Hepatocyte (in vitro differentiated cells): ENCODE results near the gene PI4KB. TPM values are rescaled to one million over a fixed set of nuclear protein-coding genes. Genes with fewer than 3 reads are reported as not detected.

ENCODE experiments used
- DNase-seq: peaks from one replicate; pipeline ENCODE4 v3.0.0-alpha.2; 2016; ENCODE audit warnings: low spot score
- H2AFZ ChIP-seq: fragments of 200-600 bp; sonication (generic); 2 replicates; pipeline ENCODE4 v1.6.0; 2016; ENCODE audit warnings: antibody characterized with exemption, mild to moderate bottlenecking
- H3K27ac ChIP-seq: fragments of 200-600 bp; sonication (generic); 2 replicates; pipeline ENCODE4 v1.5.1; 2016; ENCODE audit warnings: mild to moderate bottlenecking
- H3K27me3 ChIP-seq: fragments of 200-600 bp; sonication (generic); 2 replicates; pipeline ENCODE4 v1.6.1; 2016
- H3K36me3 ChIP-seq: fragments of 200-600 bp; sonication (generic); replicated peaks from 2 replicates; pipeline ENCODE4 v1.5.1; 2016; ENCODE audit warnings: low read depth; ENCODE audit not compliant: insufficient read depth
- H3K4me1 ChIP-seq: fragments of 200-600 bp; sonication (generic); 2 replicates; pipeline ENCODE4 v1.5.1; 2016; ENCODE audit warnings: mild to moderate bottlenecking, moderate library complexity; ENCODE audit not compliant: insufficient read depth
- H3K4me2 ChIP-seq: fragments of 200-600 bp; sonication (generic); 2 replicates; pipeline ENCODE4 v1.6.0; 2016
- H3K4me3 ChIP-seq: fragments of 200-600 bp; sonication (generic); 2 replicates; pipeline ENCODE4 v1.5.1; 2016; ENCODE audit warnings: mild to moderate bottlenecking
- H3K79me2 ChIP-seq: fragments of 200-600 bp; sonication (generic); 2 replicates; pipeline ENCODE4 v1.6.0; 2017; ENCODE audit warnings: mild to moderate bottlenecking
- H3K9me2 ChIP-seq: fragments of 200-600 bp; sonication (generic); replicated peaks from 2 replicates; pipeline ENCODE4 v1.6.0; 2017; ENCODE audit warnings: mild to moderate bottlenecking; ENCODE audit not compliant: insufficient read depth
- H3K9me3 ChIP-seq: fragments of 200-600 bp; sonication (generic); 2 replicates; pipeline ENCODE4 v1.5.1; 2016; ENCODE audit warnings: low read depth, mild to moderate bottlenecking
- H4K20me1 ChIP-seq: fragments of 200-600 bp; sonication (generic); 2 replicates; pipeline ENCODE4 v1.6.0; 2016; ENCODE audit warnings: mild to moderate bottlenecking; ENCODE audit not compliant: insufficient read depth, poor library complexity, severe bottlenecking
- EZH2 ChIP-seq: fragments of 200-600 bp; sonication (generic); IDR thresholded peaks from 2 replicates; pipeline ENCODE4 v1.6.1; 2016; ENCODE audit warnings: antibody characterized with exemption, mild to moderate bottlenecking, borderline replicate concordance
- EZH2phosphoT487 ChIP-seq: fragments of 200-600 bp; sonication (generic); IDR thresholded peaks from one replicate; pipeline ENCODE4 v1.6.1; 2018; ENCODE audit warnings: antibody characterized with exemption, mild to moderate bottlenecking, low read depth, moderate library complexity; ENCODE audit not compliant: unreplicated experiment, severe bottlenecking
- WGBS: methylation state at CpG from one replicate; pipeline ENCODE4 v1.1.6; 2016; ENCODE audit warnings: low lambda C conversion rate; ENCODE audit errors: missing lambda C conversion rate; 5-methylcytosine and 5-hydroxymethylcytosine counted together
- polyA plus RNA-seq: library from polyadenylated mRNA; unstranded; fragments of >200 nt; fragmentation: Nextera tagmentation; extraction: Ambion mirVana; gene quantifications from 2 replicates; pipeline ENCODE4 v1.2.1, GENCODE V29; 2016
- small RNA-seq: library from RNA; depleted of rRNA; stranded (forward); fragments of <200 nt; gene quantifications from one replicate; pipeline ENCODE3, GENCODE V24; 2014
- total RNA-seq: library from RNA; depleted of rRNA; stranded (reverse); fragments of >200 nt; gene quantifications from 2 replicates; pipeline ENCODE4 v1.2.3, GENCODE V29; 2014
- TF ChIP-seq, protein P1 (sequence below): fragments of 200-600 bp; sonication (generic); IDR thresholded peaks from 2 replicates; pipeline ENCODE4 v1.5.1; 2016; ENCODE audit warnings: antibody characterized with exemption, mild to moderate bottlenecking; ENCODE audit not compliant: poor library complexity

The PI4KB gene
- total and polyA plus RNA-seq, 2 experiments from 2014 or later: 49.9 to 55.1 TPM

DNA sequence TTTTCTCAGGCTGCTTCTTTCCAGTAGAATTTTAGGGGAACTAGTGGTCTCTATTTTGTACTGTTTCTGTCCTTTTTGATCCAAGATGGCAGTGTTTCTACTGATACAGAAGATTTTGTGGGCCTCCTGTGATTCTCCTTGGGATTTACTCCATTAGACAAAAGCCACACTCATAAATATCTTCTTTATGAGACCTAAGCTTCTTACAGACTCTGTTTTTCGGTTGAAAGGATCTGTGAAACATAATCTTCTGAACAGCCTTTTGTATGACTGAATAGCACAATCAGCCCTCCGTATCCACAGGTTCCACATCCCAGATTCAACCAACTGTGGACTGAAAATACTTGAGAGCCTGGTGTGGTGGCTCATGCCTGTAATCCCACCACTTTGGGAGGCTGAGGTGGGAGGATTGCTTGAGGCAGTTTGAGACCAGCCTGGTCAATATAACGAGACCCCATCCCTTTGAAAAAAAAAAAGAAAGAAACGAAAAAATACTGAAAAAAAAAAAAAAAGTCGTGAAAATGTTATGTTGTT is 83.5 kb downstream of the PI4KB start:
- Histone ChIP-seq H3K36me3 (no peaks in the 10 kb centered on the region), H4K20me1 (no peaks in the 10 kb centered on the region), H3K9me3 (no peaks in the 10 kb centered on the region), H3K79me2 (no peaks in the 10 kb centered on the region), H3K9me2 (no peaks in the 10 kb centered on the region), H2AFZ (no peak overlapping the region), H3K4me2 (no peak overlapping the region), H3K27me3 (no peaks in the 10 kb centered on the region), H3K27ac (no peak overlapping the region), H3K4me3 (no peak overlapping the region), H3K4me1 (no peaks in the 10 kb centered on the region)
- 87% methylated on average over 5 of the region's 5 CpGs for WGBS
- TF ChIP-seq EZH2phosphoT487 (no peak), EZH2 (no peak)
- TF ChIP-seq, protein P1, sequence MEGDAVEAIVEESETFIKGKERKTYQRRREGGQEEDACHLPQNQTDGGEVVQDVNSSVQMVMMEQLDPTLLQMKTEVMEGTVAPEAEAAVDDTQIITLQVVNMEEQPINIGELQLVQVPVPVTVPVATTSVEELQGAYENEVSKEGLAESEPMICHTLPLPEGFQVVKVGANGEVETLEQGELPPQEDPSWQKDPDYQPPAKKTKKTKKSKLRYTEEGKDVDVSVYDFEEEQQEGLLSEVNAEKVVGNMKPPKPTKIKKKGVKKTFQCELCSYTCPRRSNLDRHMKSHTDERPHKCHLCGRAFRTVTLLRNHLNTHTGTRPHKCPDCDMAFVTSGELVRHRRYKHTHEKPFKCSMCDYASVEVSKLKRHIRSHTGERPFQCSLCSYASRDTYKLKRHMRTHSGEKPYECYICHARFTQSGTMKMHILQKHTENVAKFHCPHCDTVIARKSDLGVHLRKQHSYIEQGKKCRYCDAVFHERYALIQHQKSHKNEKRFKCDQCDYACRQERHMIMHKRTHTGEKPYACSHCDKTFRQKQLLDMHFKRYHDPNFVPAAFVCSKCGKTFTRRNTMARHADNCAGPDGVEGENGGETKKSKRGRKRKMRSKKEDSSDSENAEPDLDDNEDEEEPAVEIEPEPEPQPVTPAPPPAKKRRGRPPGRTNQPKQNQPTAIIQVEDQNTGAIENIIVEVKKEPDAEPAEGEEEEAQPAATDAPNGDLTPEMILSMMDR: no peak
- no peak for DNase-seq

DNA sequence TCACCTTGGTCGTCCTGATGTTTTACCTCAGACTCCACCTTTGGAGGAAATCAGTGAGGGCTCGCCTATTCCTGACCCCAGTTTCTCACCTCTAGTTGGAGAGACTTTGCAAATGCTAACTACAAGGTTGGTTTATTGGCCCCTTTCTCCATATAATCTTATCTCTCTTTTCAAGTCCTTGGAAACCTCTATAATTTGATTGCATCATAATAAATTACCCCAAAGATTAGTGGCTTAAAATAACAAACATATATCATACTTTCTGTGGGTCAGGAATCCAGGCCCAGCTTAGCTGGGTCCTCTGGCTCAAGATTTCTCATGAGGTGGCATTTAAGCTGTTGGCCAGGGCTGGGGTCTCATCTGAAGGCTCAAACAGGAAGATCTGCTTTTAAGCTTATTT is 84.8 kb downstream of the PI4KB start:
- Histone ChIP-seq H3K36me3 (no peaks in the 10 kb centered on the region), H3K9me3 (no peaks in the 10 kb centered on the region), H3K4me2 (no peak overlapping the region), H3K27me3 (no peaks in the 10 kb centered on the region), H3K4me1 (no peaks in the 10 kb centered on the region), H2AFZ (no peak overlapping the region), H3K27ac (no peak overlapping the region), H3K9me2 (no peaks in the 10 kb centered on the region), H4K20me1 (no peaks in the 10 kb centered on the region), H3K79me2 (peaks cover 3% of the 10 kb centered on the region), H3K4me3 (no peak overlapping the region)
- 98% methylated on average over 2 of the region's 2 CpGs for WGBS
- TF ChIP-seq, protein P1: no peak
- TF ChIP-seq EZH2phosphoT487 (no peak), EZH2 (no peak)
- DNase-seq: no peak

Small RNA genes lying within 50 kb of the gene (small RNA-seq; reads per million reads assigned to genes)
- not detected for gene RN7SL444P

Other genes starting within 250 kb of the PI4KB start
- 6.3 and 41.6 TPM in 2 replicates for gene SEMA6C, start 180.8 kb downstream of the PI4KB start, total RNA-seq
- 13.9 and 25.1 TPM in 2 replicates for gene SEMA6C, start 180.8 kb downstream of the PI4KB start, polyA plus RNA-seq
- 0.64 TPM in 1 of 2 replicates, not detected in the other for gene TNFAIP8L2, start 170.8 kb downstream of the PI4KB start, total RNA-seq
- 0.70 TPM in 1 of 2 replicates, not detected in the other for gene TNFAIP8L2, start 170.8 kb downstream of the PI4KB start, polyA plus RNA-seq
- gene LYSMD1, start 161.5 kb downstream of the PI4KB start, total RNA-seq: 13.0 and 16.2 TPM in 2 replicates
- gene LYSMD1, start 161.5 kb downstream of the PI4KB start, polyA plus RNA-seq: 1.0 and 2.5 TPM in 2 replicates
- gene SCNM1, start 161.3 kb downstream of the PI4KB start, total RNA-seq: 21.5 and 26.4 TPM in 2 replicates
- gene SCNM1, start 161.3 kb downstream of the PI4KB start, polyA plus RNA-seq: 55.4 and 57.5 TPM in 2 replicates
- not detected in 2 replicates for gene TMOD4, start 151.4 kb downstream of the PI4KB start, total RNA-seq
- 0.44 TPM in 1 of 2 replicates, not detected in the other for gene TMOD4, start 151.4 kb downstream of the PI4KB start, polyA plus RNA-seq
- 46.0 and 48.1 TPM in 2 replicates for gene VPS72, start 137.2 kb downstream of the PI4KB start, total RNA-seq
- gene VPS72, start 137.2 kb downstream of the PI4KB start, polyA plus RNA-seq: 52.2 and 53.1 TPM in 2 replicates
- gene PIP5K1A, start 128.9 kb downstream of the PI4KB start, total RNA-seq: 36.0 and 45.7 TPM in 2 replicates
- 17.3 and 27.0 TPM in 2 replicates for gene PIP5K1A, start 128.9 kb downstream of the PI4KB start, polyA plus RNA-seq
- gene PSMD4, start 72.7 kb downstream of the PI4KB start, total RNA-seq: 107 and 119 TPM in 2 replicates
- gene PSMD4, start 72.7 kb downstream of the PI4KB start, polyA plus RNA-seq: 161 and 168 TPM in 2 replicates
- gene ZNF687, start 45.1 kb downstream of the PI4KB start, total RNA-seq: 16.8 and 19.9 TPM in 2 replicates
- 3.6 and 4.3 TPM in 2 replicates for gene ZNF687, start 45.1 kb downstream of the PI4KB start, polyA plus RNA-seq
- 43.0 and 48.8 TPM in 2 replicates for gene RFX5, start 19.8 kb upstream of the PI4KB start, total RNA-seq
- gene RFX5, start 19.8 kb upstream of the PI4KB start, polyA plus RNA-seq: 14.1 and 18.0 TPM in 2 replicates
- gene SELENBP1, start 45.3 kb upstream of the PI4KB start, total RNA-seq: 49.1 and 63.9 TPM in 2 replicates
- 86.4 and 101 TPM in 2 replicates for gene SELENBP1, start 45.3 kb upstream of the PI4KB start, polyA plus RNA-seq
- gene PSMB4, start 72.2 kb upstream of the PI4KB start, total RNA-seq: 240 and 275 TPM in 2 replicates
- 71.4 and 96.3 TPM in 2 replicates for gene PSMB4, start 72.2 kb upstream of the PI4KB start, polyA plus RNA-seq
- gene POGZ, start 132.1 kb upstream of the PI4KB start, total RNA-seq: 36.3 and 37.0 TPM in 2 replicates
- 12.9 and 16.2 TPM in 2 replicates for gene POGZ, start 132.1 kb upstream of the PI4KB start, polyA plus RNA-seq
- gene CGN, start 184.0 kb upstream of the PI4KB start, total RNA-seq: 58.2 and 66.4 TPM in 2 replicates
- gene CGN, start 184.0 kb upstream of the PI4KB start, polyA plus RNA-seq: 46.3 and 54.5 TPM in 2 replicates
- gene TUFT1, start 212.9 kb upstream of the PI4KB start, total RNA-seq: 18.3 and 29.8 TPM in 2 replicates
- 29.2 and 30.1 TPM in 2 replicates for gene TUFT1, start 212.9 kb upstream of the PI4KB start, polyA plus RNA-seq